Hindlimb muscle (tissue), 1 donor: ENCODE measurements around the gene UBR7. TPM values are rescaled to one million over a fixed set of nuclear protein-coding genes. Genes with fewer than 3 reads are reported as not detected.
A peak's percentile ranks its signal among the peaks of the same experiment; 100 is the strongest.
"Not testable (repeated sequence)": the region's sequence is repeated elsewhere in the genome, so short reads cannot be mapped to it uniquely, and the experiment has no call there.

Experiments used
- DNase-seq: peaks from one replicate; pipeline ENCODE4 v3.0.0-alpha.2; 2013
- polyA plus RNA-seq: library from polyadenylated mRNA; unstranded; fragments of 120-200 nt; gene quantifications from one replicate; pipeline ENCODE4 v1.2.1, GENCODE V29; 2013; ENCODE audit not compliant: insufficient read length

Gene UBR7
- polyA plus RNA-seq, 1 donor: 22.8 TPM

DNA sequence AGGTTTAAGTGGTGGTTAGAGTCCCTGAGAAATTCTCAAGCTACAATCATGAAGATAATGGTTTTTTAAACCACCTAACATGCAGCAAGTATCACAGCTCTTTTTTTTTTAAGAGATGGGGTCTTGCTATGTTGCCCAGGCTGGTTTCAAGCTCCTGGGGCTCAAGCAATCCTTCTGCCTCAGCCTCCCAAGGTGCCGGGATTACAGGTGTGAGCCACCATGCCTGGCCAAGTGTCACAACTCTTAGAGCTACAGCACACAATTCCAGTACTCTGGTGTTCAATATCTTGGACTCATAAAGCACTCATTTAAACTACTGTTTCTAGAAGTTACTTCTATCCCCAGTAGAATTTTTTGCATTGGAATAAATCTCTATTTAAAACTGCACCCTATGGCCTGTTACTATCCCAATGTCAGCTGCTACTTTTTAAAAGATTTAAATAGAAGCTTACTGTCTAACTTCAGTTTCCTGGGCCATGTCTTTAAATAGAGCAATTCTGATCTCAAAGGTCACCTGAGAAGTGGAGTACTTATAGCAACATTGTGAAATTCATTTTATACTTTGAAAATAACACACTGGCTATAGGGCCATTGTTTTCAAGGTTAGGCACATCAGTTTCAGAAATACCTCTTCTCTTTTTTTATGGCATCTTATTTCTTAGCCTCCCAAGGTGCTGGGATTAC is 11.6 kb upstream of the UBR7 start:
- no peak for DNase-seq

DNA sequence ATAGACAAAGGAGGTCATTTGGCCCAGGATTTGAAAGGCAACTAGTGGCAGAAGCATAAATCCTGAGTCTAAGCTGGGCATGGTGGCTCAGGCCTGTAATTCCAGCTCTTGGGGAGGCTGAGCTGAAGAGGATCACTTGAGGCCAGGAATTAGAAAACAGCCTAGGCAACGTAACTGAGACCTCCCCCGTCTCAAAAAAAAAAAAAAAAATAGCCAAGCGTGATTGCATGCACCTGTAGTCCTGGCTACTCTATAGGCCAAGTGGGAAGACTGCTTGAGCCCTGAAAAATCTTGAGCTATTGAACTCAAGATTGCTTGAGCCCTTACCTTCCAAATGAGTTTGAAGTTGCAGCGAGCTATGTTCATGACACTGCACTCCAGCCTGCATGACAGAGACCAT is 8.0 kb upstream of the UBR7 start:
- no peak for DNase-seq

DNA sequence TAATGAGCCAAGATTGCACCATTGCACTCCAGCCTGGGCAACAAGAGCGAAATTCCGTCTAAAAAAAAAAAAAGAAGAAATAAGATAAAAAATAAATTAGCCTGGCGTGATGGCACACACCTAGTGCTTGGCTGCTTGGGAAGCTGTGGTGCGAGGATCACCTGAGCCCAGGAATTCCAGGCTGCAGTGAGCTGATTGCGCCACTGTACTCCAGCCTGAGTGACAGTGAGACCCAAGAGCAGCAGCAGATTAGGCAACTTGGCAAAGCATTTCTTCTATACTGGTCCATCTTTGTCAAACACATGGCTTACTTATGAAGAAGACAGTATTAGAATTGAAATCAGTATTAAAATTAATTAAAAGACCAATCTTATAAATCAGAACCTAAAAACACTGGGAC is 6.5 kb upstream of the UBR7 start:
- no peak for DNase-seq

DNA sequence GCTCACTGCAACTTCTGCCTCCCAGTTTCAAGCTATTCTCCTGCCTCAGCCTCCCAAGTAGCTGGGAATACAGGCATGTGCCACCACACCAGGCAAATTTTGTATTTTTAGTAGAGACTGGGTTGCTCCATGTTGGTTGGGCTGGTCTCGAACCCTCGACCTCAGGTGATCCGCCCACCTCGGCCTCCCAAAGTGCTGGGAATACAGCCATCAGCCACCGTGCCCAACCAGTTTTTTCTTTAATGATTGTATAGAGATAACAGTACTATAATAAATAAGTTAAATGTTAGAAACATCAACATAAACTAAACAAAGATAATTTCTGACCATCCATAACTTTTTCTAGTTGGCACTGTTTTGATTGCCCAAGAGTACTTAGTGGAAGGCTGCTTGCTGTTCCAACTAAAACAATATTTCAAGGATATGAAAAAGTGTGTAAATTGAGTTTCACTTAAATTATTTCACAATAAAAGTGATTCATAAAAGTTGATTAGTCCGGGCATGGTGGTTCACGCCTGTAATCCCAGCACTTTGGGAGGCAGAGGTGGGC is 5.8 kb upstream of the UBR7 start:
- no peak for DNase-seq

DNA sequence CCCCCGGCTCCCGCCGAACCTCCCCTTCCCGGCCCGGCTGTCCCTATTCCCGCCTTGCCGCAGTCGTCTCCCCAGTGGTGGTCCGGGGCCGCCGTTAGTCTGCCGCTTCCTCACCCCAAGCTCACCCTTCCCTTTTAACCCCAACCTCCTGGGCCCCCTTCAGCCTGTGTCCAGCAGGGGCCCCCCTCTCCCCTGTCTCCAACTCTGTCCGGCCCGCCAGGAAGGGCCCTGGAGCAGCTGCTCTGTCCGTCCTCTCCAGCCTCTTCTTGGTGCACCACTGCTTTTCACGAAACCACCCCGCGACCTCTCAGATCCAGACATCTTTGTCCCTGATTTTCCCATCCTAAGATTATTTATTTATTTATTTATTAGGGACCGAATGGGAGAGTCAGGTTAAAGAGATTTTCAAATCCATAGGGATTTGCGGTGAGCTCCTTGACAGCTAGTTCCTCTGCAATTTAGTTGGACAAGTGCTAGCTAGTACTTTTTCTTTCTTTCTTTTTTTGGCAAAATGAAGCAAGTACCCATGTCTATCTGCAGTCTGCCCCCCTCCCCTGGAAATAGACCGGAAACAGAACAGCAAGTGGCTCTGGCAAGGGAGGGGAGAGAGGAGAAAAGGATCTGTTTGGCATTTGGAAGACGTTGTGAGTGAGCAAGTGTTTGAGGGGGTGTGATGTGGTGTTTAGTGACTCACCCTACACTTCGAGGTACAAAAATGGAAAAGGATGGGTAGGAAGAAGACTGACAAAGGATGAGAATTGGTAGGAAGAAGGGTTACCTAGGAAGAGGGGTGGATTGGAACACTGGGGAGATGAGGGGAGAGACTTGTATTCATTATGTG is 632 bp downstream of the UBR7 start:
- peak; percentile 64 for DNase-seq

DNA sequence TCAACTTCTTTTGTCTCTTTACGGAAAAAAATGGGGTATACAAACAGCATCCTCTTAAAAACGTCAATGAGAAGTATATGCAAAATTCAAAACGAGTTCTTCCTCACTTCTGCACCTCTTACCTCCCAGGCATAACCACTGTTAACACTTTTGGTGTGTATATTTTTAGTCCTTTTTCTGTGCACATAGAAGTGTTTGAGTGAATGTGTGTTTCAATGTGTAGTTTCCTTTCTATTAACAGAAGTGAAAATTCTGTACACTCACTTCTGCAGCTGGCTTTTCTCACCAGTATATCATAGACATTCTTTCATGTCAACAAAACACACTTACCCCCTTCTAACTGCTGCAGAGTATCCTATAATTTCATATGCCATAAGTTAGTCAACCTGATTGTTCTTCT is 5.4 kb downstream of the UBR7 start:
- DNase-seq: no peak

DNA sequence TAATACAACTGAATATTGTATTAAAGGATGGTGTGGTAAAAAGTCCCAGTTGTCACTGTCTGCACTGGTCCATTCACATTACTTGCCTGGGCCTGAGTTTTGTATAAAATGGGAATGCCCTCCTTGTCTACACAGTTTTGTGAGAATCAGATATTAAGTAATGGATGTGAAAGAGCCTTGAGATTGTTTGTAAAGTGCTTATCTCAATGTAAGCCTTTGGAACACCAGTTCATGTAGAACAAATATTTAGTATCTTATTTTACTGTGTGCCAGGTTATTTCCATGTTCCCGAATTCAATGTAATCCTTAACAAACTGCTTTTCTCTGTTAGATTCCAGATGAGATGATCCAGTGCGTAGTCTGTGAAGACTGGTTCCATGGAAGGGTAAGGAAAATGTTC is 7.5 kb downstream of the UBR7 start:
- no peak for DNase-seq

DNA sequence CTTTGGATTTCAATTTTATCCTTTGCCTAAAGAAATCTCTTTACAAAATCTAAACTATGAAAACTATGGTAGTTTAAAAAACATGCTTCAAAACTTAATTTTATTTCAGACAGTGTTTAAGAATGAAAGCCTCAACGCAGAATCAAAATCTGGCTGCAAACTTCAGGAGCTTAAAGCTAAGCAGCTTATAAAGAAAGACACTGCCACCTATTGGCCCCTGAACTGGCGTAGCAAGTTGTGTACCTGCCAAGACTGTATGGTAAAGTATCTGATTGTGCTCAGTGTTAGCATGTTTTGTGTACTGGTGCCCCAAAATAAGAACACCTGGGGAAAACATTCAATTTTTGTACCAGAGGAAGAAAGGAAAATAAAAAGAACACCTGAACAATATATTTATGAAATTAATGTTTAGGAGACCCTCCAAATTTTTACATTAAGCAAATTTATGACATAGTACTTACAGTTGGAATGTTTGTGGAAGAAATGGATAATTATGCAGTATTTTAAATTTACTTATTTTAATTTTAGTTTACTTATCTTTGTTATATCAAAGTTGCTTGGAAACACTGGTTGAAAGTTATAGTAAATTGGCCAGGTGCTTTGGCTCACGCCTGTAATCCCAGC is 12.2 kb downstream of the UBR7 start:
- no peak for DNase-seq

DNA sequence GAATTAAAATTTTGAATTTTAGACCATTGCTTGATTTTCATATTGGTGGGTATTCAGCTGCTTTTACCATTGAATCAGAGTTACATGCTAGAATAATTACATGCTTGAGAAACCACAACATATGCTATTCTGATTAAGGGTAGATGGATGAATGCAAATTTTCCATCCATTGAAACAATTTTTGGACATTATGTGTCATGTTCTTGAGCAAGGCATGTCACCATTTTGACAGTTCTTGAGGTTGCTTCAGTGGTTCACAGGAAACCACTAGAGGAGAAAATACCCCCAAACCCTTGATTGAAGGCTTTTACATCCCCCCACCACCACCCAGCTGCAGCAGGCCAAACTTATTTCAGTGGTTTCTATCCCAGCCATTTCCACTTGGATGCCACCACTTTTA is 13.5 kb downstream of the UBR7 start:
- DNase-seq: no peak

DNA sequence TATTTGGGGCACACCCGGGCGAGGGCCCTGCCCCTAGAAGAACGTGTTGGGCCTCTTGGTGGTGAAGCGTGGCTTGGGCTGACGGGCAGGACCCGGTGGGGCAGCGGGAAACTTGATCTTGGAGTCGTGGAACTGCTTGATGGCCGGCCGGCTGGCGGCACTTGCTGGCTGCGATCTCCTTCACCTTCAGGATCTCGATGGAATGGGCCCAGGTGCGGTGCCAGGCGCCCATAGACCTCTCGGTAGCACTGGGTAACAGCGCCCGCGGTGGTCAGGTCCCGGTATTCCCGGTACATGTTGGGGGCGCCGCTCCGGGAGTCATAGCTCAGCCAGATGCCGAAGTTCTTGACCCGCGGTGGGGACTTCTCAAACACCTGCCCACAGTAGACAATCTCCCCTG is 16.5 kb downstream of the UBR7 start:
- DNase-seq: no peak

DNA sequence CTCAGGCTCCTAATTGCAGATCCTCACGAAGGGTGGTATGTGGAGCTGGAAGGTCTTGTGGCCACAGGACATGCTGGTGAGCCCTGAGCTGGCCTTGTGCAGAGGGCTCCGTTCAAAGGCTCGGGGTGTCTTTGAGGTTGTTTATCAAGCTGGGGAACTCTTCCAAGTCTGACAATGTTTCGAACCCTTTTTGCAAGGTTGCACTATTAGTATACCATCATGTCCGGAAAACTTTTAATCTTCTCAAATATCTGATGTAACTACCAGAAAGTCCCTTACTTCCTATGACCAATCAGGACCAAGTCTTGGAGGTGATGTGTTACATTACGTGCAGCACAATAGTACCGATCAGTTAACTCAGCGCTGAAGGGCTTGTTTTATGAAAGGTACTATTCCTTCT is 21.5 kb downstream of the UBR7 start:
- no peak for DNase-seq

DNA sequence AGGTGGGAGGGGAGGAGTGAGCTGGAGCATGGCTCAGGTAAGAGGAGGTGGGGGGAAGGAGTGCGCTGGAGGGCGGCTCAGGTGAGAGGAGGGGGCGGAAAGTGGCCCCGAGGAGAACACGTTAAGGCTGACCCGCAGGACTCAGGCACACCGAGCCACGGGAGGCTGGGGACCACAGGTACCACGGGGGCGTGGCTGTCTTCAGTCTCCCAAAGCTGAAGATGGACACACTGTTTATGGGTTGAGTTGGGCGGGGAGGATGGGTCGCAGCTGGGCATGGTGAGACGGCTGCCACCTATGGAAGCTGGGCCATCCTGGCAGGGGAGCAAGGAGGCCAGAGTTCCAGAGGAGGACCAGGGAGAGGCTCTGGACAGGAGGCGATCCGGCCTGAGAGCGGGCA is 23.5 kb downstream of the UBR7 start:
- no peak for DNase-seq

DNA sequence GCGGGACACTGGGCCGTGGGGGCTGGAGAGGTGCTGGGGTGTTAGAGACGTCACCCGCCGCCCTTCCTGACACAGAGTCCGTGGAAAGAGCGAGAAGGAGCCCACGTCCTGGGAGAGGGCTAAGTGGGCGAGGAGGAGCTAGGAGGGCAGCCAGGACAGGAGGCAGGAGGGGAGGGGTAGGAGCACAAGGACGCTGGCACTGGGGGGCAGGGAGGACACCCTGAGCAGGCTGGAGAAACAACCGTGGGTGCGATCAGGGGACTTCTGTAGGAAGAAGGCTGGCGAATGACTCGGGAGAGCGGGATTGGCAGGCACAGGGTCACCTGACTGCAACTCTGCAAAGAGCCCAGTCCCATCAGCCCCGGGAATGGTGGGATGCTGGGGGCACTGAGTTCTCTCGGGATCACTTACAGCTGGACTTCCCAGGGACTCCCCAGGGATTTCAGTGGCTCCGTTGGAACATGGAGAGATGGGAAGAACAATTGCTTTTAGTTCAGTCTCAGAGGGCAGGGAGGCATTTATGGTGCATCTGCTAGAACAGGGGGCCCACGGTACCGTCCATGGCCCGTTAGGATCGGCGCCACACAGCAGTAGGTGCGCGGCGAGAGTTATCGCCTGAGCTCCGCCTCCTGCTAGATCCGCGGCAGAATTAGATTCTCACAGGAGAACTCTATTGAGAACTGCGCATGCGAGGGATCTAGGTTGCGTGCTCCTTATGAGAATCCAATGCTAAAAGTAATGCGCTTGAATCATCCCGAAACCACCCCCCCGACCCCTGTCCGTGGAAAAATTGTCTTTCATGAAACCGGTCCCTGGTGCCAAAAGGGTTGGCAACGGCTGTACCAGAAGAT is 24.3 kb downstream of the UBR7 start:
- DNase-seq: no peak

DNA sequence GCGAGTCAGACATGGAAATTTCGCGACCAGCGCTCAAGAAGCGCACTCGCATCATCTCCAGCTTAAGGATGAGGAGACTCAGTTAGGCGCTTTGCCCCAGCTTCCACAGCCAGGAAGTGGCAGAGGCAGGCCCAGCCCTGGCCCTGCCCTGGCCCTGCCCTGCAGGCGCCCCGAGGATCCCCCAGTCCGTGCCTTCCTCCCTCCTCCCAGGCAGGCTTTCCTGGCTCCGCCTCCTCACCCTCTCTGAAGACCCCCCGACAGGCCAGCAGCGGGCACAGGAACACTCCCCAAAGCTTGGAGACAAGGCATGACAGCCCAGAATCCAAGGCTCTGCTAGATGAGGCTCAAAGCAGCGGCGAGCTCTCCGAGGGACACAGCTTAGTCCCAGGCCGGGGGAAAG is 25.1 kb downstream of the UBR7 start:
- DNase-seq: no peak

DNA sequence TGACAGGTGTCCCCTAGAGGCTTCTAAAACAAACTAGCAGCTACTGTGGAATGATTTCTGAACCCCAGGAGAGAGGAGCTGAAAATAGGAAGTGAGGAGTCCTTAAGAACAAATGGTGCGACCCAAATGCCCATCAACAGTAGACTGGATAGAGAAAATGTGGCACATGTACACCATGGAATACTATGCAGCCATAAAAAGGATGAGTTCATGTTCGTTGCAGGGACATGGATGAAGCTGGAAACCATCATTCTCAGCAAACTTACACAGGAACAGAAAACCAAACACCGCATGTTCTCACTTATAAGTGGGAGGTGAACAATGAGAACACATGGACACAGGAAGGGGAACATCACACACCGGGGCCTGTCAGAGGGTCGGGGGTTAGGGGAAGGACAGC is 26.0 kb downstream of the UBR7 start:
- not testable (repeated sequence) for DNase-seq

DNA sequence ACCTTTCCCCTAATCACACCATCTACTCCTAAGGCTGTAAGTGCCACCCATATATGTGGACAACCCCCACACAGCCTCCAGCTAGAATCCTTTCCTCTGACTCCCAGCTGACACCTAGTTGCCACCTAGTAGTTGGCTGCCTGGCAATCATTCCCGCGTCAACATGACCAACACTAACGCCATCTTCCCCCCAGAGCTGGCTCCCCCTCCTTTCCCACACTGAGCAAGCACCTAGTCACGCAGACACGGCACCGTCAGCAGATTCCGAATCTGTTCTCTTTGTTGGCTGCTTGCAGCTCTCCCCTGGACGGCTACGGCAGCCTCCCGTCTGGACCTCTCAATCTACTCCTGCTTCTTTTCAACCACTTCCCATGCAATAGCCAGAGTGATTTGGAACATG is 27.7 kb downstream of the UBR7 start:
- DNase-seq: no peak

DNA sequence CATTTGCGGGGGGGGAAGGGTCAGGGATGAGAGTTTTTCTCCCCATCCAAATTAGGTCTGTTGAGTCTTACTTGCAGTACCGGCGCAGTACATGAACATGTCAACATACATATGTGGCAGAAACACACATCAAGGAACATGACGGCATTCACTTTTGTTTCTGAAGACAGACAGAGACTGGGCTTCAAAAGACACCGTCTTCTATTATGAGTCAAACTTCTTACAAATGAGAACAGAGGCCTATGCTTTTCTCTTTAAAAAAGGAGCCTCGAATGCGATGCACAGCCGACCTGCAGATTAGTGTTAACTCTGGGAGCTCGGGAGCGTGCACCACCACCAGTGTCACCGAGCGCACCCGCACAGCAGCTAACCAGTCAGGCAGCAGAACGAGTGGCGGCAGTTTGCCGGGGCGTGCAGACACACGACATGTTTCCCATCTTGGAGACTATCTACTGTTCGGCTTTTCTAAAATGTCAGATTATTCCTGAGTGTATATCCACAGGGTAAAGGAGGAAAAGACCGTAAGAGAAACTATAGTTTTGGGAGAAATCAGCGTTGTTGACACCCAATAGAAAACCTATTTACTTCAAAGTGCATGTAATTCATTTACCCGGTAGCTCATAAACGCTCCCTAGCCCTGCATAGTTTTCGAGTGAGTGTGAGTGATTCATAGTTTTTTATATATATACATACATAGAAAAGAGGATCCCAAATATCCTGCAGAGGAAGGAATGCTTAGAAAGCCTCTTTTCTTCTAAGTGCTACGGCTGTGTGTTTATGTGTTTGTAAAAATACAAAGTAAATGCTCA is 33.0 kb downstream of the UBR7 start:
- DNase-seq: no peak

DNA sequence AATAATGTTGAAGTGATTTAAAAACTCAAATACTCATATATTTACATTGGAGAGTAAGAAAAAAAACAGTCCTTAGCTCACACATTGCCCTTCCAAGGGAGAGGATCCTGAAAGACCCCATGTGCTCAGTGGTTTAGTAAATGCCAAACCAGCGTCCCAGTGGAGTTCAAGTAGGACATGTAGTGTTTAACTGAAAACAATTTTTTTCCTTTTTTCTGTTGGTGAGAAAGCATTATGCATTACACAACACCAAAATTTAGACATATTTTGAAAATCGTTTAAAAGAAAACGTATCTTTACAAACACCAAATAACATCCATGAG is 33.6 kb downstream of the UBR7 start:
- DNase-seq: no peak

DNA sequence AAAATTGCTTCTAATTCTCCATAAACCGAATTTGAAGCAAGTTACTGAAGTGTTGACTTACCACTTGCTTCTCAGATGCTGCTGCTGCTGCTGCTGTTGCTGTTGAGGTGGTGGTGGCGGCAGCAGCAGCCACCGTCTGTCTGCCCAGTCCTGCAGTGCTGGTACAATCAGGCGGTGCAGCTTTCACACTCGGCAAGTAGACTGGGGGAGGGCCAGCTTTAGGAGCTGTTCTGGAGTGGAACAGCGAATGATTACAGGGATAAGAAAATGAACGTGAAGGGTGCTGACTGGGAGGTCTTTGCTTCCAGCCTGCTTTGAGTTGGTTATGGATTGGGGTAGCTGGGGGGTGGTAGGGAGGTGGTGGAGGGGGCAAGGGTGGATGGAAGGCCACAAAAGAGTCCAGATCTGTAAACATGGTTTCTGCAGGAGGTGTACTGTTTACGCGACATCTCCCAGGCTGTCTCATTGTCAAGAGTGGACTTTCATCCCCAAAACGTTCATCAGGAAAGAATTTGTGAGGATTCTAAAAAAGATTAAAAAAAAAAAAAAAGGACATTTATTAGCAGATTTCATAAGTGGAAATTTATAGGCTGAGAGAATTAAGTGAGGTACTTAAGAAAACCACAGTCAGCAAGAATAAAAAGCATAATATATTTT is 38.8 kb downstream of the UBR7 start:
- DNase-seq: no peak

DNA sequence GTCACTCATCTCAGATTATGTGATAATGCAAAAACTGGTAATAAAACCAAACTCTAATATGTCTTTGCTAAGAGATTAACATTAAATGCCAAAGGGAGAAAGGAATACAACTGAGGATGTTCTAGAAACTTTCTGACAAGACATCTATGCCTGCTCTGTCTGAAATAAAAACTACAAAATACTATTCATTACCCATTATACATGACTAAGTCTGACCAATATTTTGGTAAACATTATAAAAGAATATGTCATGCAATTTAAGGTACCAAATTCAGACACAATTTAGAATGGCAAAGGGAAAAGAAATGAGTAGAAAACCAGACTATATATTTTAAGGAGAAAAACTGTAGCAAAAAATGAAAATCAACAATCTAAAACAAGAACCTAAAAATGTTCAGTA is 39.5 kb downstream of the UBR7 start:
- DNase-seq: no peak

DNA sequence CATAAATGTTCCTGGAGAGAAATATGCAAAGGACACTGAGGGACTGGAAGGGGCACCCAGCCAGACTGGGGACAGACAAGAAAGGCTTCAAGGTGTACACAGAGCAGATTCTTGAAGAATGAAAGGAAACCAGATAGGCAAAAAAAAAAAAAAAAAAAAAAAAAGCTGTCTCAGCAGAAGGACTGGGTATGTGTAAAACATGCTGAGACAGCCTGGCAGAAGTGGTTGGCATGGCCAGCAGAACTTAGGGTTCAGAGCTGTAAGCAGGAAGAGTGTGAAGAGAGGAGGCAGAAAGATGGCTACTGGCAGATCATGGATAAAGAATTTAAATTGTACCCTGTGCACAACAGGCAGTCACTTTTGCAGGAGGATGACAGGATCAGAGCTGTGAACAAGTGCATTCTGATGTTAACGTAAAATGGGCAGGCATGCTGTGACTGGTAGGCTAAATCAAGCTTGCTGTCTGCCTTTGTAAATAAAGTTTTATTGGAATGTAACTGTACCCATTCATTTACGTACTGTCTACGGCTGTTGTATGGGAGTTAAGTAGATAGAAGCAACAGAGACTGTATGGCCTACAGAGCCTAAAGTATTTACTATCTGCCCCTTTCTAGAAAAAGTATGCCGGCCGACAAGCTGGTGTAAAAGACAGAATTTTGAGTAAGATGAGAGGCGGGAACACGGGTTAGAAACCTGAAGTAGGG is 42.2 kb downstream of the UBR7 start:
- no peak for DNase-seq
